Measurements from ENCODE around the gene CEP68. TPM values are rescaled to one million over a fixed set of nuclear protein-coding genes. Genes with fewer than 3 reads are reported as not detected.
"Not testable (repeated sequence)": the region's sequence is repeated elsewhere in the genome, so short reads cannot be mapped to it uniquely, and the experiment has no call there.

The CEP68 gene, protein sequence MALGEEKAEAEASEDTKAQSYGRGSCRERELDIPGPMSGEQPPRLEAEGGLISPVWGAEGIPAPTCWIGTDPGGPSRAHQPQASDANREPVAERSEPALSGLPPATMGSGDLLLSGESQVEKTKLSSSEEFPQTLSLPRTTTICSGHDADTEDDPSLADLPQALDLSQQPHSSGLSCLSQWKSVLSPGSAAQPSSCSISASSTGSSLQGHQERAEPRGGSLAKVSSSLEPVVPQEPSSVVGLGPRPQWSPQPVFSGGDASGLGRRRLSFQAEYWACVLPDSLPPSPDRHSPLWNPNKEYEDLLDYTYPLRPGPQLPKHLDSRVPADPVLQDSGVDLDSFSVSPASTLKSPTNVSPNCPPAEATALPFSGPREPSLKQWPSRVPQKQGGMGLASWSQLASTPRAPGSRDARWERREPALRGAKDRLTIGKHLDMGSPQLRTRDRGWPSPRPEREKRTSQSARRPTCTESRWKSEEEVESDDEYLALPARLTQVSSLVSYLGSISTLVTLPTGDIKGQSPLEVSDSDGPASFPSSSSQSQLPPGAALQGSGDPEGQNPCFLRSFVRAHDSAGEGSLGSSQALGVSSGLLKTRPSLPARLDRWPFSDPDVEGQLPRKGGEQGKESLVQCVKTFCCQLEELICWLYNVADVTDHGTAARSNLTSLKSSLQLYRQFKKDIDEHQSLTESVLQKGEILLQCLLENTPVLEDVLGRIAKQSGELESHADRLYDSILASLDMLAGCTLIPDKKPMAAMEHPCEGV
- 16.2 and 16.4 TPM in 2 replicates for total RNA-seq

DNA sequence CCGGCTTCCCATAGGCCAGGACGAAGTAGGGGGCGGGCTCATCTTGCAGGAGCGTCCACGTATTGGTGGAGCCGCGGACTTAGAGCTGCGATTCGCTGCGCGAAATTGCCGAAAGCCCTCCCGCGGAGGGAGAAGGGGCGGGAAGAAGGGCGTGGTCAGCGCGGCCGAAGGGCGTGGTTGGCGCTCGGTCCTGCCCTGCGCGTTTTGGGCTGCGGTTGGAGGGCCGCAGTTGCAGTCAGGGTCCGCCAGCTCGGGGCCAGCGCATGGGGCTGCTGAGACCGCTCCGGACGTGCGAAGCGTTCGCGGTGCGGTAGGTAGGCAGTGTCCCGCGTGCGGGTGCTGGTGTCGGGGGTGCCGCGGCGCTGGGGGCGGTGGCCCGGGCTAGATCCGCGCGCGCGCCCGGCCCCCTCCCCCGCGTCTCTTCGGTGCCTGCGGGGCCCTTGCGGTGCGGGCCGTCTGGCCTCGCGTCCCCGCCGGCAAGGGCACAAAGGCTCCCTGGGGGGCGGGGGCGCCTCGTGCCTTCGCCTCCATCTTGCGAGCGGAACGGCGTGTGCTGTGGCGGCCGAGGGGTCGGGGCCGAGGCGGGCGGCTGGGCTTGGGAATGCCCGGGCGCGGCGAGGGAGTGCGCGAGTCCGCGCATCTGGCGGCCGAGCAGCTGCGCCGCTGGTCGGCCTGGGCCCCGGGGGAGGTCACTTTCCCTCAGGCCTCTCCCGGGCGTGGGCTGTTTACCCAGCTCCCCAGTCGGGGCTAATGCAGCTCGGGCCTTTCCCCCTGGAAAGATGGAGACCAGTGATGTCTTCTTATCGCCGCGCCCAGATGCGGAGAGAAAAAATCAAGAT, at the start of gene CEP68:
Gene CEP68, plus strand, starts transcription at position 202 of the 839 bp plus-strand sequence. CDS start 13,029 bp downstream, outside the sequence.
- DNase-seq (ENCODE audit: low read depth, low spot score) = peak; percentile 94

DNA sequence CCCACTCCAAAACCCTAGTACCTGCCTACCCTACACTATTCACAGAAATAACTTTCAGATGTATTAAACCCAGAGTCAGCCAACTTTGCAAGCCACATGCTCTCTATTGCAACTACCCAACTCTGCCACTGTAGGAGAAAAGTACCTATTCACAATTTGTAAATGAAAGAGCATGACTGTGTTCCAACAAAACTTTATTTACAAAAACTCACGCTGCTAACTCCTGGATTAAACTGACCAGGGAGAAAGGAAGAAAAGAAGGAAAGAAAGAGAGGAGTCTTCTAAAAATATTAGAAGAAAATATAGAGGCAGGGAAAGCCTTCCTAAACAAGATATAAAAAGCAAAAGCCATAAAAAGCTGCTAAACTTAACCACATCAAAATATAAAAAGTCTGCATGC, 42.4 kb upstream of the CEP68 start:
- no peak for DNase-seq (ENCODE audit: low read depth, low spot score)

DNA sequence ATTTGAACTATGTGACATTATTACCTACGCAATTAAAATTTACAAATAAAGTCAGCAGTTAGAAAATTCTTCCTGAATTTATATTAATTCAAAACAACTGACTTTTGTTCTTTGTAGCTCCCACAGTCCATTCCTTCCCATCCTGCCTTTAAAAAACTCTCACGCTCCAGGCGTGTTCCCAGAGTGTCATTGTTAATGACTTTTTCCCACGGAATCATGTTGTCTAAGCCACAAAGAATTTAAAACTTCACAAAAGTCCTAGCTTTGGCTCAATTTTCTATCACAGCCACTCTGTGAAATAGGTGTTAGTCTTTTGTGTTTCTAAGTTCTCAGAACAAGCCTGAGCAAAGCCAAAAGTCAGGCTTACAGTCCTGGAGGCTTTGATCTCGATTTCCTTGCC, 40.5 kb upstream of the CEP68 start:
- DNase-seq (ENCODE audit: low read depth, low spot score) = no peak

DNA sequence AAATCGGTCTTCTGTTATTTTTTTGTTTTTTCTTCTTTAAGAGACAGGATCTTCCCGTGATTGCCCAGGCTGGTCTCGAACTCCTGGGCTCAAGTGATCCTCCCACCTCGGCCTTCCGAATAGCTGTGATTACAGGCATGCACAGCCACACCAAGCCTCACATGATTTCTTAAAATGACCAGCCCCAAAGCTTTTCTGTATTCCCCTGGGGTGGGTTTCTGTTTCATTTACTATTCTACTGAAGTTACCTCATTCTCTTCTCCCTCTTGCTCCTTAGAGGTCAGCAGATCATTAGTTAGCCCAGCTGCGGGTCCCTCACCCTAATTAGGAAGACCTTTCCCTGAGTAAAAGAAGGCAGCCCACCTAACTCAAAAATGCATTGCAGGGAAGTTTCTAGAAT, 39.4 kb upstream of the CEP68 start:
- DNase-seq (ENCODE audit: low read depth, low spot score) = no peak

DNA sequence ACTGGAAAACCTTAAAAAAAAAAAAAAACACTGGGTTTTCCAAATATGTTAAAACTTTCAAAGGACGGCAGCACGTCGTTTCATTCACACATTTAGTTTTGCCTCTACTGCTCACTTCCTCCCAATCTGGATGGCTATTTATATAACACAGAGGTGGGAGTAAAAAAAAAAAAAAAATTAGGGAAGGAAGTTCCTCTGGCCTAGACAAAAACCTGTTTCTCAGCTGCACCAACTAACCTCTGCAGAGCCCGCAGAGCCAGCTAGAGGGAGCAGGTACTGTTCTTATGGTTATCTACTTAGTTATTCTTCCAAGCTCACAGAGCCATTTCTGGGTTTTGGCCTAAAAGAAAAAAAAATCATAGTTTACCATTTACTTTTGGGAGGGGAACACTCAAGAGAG, 38.9 kb upstream of the CEP68 start:
- no peak for DNase-seq (ENCODE audit: low read depth, low spot score)

DNA sequence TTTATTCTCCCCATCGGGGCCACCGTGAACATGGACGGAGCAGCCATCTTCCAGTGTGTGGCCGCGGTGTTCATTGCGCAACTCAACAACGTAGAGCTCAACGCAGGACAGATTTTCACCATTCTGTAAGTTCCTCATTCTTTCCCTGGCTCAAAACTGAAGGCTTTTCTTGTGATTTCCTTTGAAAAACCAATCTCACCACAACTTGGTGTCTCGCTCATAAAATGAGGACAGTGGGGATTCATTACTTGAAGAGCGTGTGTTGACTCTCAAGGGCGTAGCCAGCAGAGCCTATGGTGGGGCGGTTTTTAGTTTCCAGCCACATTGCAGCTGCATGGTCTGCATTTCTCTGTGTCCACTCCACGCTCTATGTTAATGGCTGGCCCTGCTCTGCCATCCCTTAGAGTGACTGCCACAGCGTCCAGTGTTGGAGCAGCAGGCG, 38.1 kb upstream of the CEP68 start:
- DNase-seq (ENCODE audit: low read depth, low spot score) = no peak

DNA sequence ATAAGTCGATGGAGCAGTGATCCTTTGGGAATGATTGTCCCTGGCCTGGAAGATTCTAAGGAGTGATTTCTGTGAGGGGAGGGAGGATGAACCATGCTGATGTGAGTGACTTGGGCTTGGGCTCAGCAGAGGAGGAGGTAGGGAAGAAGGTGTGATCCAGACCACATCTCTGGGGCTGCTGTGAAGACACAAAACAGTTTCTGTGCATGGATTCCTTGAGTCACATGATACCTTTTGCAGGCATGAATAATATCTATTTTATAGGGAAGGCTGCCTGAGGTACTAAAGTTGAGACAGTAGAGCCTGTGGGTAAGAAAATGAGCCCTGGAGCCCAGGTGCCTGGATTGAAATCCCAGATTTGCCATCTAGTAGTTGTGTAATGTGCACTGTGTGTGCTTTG, 37.2 kb upstream of the CEP68 start:
- no peak for DNase-seq (ENCODE audit: low read depth, low spot score)

DNA sequence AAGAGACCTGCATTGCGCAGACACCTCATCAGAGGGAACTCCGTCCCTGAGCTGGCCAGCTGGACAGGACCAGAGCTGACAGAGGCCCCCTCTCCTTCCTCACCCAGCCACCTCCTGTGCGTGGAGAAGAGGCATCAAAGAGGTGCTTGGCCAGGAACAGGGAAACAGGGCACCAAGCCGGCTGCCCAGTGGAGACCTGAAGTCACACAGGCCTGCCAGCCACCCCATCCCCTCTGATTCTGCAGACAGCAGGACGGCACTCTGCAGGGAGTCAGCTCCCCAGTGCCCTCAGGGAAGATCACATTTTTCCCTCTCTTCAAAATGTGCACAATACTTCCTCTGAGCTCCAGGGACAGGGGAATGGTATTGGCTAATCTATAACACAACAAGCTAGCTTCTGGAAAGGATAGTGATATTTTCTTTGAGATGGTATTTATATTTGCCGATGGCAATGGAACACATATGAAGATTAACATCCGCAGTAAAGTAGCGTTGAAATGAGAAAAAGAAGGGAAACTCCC, 36.5 kb upstream of the CEP68 start:
- DNase-seq (ENCODE audit: low read depth, low spot score) = no peak

DNA sequence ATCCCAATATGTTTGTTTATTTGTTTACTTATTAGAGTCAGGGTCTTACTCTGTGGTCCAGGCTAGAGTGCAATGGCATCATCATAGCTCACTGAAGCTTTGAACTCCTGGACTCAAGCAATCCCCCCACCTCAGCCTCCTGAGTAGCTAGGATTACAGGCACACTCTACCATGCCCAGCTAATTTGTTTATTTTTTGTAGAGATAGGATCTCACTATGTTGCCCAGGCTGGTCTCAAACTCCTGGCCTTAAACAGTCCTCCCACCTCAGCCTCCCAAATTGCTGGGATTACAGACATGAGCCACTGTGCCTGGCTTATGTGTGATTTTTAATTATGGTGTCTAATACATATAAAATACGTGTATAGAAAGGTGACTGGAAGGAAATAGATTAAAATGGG, 36.0 kb upstream of the CEP68 start:
- DNase-seq (ENCODE audit: low read depth, low spot score) = not testable (repeated sequence)

DNA sequence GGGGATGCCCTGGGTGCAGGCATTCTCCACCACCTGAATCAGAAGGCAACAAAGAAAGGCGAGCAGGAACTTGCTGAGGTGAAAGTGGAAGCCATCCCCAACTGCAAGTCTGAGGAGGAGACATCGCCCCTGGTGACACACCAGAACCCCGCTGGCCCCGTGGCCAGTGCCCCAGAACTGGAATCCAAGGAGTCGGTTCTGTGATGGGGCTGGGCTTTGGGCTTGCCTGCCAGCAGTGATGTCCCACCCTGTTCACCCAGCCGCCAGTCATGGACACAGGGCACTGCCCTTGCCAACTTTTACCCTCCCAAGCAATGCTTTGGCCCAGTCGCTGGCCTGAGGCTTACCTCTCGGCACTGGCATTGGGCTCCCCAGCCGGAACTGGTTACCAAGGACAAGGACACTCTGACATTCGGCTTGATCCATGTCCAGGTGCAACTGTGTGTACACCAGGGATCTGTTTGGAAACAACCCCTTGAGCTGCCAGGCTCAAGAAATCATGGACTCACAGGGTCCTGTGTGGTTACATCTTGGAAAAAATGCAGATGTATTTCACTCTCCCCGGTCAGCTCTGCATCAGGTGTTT, 35.2 kb upstream of the CEP68 start:
- no peak for DNase-seq (ENCODE audit: low read depth, low spot score)

DNA sequence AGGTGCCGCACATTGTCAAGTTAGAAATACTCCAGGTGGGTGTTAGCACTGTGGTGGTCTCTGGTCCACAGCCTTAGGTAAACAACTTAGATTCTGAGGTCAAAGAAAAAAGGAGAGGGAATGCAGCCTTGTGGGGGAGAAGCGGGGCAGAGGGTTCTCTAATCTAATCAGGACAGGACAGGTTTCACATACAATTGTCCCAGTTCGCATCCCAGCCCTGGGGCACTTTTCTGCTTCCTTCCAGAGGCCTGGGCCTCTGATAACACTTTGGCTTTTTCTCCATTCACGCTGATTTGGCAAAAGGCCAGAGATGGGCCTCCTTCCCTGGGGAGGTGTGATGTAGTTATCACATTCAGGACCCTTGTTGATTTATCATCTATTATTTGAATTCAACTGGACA, 34.5 kb upstream of the CEP68 start:
- no peak for DNase-seq (ENCODE audit: low read depth, low spot score)

DNA sequence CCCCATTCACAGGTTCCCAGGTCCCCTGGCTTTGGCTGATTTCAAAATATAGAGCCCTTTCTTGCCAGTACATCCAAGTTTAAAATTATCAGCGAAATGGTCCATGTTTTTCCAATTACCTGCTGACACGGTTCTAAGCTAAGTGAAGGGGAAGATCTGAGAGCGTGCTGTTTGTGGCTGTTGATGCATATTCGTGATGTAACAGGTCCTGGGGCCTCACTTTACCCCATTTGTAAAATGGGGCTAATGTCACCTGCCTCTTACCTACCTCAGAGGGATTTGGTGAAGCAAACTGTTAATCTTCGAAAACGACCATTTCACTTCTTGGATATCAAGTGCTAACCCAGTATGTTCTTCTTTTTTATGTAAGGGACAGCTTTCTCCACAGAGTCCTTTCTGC, 34.0 kb upstream of the CEP68 start:
- DNase-seq (ENCODE audit: low read depth, low spot score) = no peak

DNA sequence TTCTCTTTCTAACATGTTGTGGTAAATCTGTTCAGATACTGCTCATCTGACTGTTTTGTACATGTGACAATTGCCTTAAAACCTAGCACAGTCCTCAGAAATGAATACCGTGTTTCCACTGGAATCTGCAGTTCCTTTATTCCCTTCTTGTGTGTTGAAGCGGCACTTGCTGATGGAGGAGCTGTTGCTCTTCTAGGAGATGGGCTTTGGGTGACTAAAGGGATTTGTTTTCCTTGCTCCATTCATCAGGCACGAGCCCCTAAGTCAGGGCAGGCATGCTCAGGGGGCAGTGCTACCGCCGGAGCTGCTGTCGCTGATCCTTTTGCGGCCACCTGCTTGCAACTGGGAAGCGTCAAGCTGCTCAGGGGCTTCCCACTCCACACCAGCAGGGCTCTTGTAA, 32.5 kb upstream of the CEP68 start:
- DNase-seq (ENCODE audit: low read depth, low spot score) = no peak

DNA sequence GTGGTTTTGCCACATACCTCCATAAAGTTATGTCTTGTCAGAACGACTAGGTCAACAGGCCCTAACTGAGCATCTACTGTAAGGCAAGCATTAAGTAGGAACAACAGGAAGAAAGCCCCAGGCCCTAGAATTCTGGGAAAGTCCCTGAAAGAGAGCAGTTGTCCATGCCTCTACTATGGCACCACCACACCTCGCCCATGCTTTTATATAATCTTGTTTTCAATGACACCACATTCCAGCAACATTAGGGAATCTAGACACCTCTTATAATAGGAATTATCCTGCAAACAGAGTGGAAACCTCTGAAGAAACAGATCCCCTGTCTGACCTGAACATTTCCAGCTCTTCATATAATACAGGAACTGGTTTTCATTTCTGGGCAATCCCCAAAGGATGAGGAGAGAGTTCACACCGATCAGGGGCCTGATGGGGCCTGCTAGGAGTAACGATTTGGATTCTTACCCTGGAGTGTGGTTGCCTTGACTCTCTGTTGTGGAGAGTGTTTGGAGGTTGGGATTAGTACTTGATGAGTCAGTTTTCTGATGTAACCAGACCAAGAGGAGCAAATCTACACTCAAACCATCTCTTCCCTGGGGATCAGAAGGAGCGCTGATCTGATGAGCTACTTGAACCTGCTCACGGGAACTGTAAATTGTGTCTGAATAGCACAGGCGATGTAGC, 31.9 kb upstream of the CEP68 start:
- no peak for DNase-seq (ENCODE audit: low read depth, low spot score)

DNA sequence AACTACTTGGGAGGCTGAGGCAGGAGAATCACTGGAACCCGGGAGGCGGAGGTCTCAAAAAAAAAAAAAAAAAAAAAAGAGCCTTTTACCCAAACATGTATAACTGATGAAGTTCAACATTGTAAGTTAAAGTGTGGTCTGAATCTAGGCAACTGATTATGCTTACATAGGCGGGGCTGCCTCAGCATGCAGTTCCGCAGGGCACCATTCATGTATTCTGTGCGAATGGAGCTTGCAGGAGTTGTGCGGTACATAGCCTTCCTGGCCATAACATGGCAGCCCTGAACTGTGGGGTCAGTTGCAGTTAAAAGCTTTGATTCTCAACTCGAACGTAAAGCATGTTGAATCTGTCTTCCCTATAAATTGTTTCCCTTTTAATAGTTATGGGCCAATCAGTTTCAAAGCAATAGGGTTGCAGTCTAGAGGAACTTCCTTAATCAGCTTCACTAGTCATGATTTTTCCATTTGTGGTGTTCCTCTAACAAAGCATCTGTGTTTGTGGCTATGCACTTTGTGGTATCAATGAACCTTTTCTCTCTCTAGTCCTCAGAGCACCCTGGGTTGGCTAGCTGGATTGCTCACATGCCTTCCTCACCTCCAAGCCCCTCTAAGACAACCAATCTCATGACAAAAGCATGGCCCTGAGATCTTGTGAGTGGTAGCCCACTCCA, 30.6 kb upstream of the CEP68 start:
- DNase-seq (ENCODE audit: low read depth, low spot score) = no peak

DNA sequence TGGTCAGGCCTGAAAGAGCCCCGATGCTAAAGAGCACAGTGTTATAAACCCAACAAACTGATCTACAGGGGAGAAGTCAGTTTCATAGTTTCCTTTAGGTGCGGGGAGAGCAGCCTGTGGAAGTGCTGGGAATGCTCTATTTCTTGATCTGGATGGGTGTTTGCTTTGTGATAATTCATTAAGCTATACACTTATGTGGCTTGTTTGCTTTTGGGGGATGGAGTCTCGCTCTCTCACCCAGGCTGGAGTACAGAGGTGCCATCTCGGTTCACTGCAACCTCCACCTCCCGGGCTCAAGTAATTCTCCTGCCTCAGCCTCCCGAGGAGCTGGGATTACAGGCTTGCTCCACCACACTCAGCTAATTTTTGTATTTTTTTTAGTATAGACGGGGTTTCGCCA, 30.1 kb upstream of the CEP68 start:
- DNase-seq (ENCODE audit: low read depth, low spot score) = no peak

DNA sequence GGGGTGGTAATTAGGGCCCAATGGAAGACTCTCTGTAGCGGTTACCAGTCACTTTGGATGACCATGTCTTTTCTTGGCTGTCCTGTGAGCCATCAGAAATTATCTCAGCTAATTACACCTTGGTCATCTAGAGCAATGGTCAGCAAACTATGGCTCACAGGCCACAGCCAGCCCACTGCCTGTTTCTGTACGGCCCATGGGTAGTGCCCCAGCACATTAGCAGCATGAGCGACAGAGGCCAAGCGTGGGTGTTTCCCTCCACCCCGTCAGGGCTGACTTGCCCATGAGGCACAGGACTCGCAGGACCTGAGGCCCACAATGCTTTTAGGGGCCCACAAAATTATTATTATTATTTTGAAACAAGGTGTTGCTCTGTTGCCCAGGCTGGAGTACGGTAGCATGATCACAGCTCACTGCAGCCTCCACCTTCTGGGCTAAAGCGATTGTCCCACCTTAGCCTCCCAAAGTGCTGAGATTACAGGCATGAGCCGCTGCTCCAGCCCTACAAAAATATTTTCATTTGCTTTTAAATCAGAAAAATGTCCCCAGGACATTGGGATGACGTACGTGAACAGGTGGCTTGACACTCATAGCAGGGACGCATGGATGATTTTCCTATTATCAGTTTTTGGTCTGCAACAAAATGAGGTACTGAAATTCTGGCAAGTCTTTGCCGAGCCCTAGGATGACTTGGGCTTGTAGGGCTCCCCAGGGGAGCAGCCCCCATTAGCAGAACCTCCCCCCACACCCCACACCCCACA, 29.3 kb upstream of the CEP68 start:
- DNase-seq (ENCODE audit: low read depth, low spot score) = no peak

DNA sequence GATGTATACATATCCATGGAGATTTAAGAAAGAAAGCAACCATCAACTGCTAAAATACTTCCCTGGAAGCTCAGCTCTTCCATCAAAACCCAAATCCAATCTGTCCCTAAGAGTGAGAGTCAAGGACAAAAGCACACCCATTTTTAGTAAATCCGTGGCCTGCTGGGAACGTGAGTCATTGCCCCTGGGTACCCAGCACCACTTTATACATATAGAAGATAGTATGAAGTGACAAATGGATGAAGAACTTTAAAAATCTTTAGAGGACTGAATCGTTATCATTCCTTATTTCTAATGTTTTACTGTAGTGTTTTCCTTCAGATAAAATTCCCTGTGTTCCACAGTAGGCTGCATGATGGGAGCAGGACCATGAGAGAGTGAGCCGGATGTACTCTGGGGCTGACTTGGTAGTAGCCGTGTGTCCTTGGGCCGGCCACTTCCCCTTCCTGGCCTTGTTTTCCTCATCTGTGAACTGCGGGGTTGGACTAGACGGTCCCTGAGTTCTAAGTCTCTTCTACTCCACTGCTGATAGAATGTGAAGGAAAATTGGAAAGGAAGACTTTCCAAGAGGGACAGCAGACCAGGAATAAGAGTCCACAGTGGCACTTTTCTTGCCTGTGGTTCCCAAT, 28.5 kb upstream of the CEP68 start:
- no peak for DNase-seq (ENCODE audit: low read depth, low spot score)
